ENCODE data around the gene JARID2.
A peak's percentile ranks its signal among the peaks of the same experiment; 100 is the strongest.

JARID2 gene

GRCh38 chr6:15449011-15449410 is 203.1 kb downstream of the JARID2 start:
- DNase-seq: no peak

- DNase-seq: no peak
Measured at GRCh38 chr6:15451738-15452137, 205.9 kb downstream of the JARID2 start.

- DNase-seq: no peak
Measured at GRCh38 chr6:15452182-15452941, 206.5 kb downstream of the JARID2 start.

GRCh38 chr6:15453186-15453585 is 207.3 kb downstream of the JARID2 start:
- no peak for DNase-seq

GRCh38 chr6:15453622-15454021 is 207.8 kb downstream of the JARID2 start:
- DNase-seq: no peak

- no peak for DNase-seq
Measured at GRCh38 chr6:15456422-15456821, 210.6 kb downstream of the JARID2 start.

- no peak for DNase-seq
Measured at GRCh38 chr6:15457121-15457650, 211.3 kb downstream of the JARID2 start.

GRCh38 chr6:15458021-15458459 is 212.2 kb downstream of the JARID2 start:
- no peak for DNase-seq

GRCh38 chr6:15460110-15460727 is 214.3 kb downstream of the JARID2 start:
- no peak for DNase-seq

- no peak for DNase-seq
Measured at GRCh38 chr6:15461127-15461944, 215.5 kb downstream of the JARID2 start.

GRCh38 chr6:15462256-15462655 is 216.4 kb downstream of the JARID2 start:
- no peak for DNase-seq

- no peak for DNase-seq
Measured at GRCh38 chr6:15462717-15463525, 217.1 kb downstream of the JARID2 start.

GRCh38 chr6:15464211-15464725 is 218.4 kb downstream of the JARID2 start:
- DNase-seq: peak; percentile 53 to 61

GRCh38 chr6:15465212-15465611 is 219.3 kb downstream of the JARID2 start:
- no peak for DNase-seq

GRCh38 chr6:15470746-15471145 is 224.9 kb downstream of the JARID2 start:
- no peak for DNase-seq

GRCh38 chr6:15472621-15473020 is 226.8 kb downstream of the JARID2 start:
- DNase-seq: no peak

- DNase-seq: no peak
Measured at GRCh38 chr6:15473174-15473573, 227.3 kb downstream of the JARID2 start.

- DNase-seq: no peak
Measured at GRCh38 chr6:15473741-15474161, 227.9 kb downstream of the JARID2 start.

GRCh38 chr6:15474196-15474595 is 228.3 kb downstream of the JARID2 start:
- no peak for DNase-seq

GRCh38 chr6:15475261-15475660 is 229.4 kb downstream of the JARID2 start:
- DNase-seq: no peak

GRCh38 chr6:15475872-15476271 is 230.0 kb downstream of the JARID2 start:
- DNase-seq: no peak
